HG02610 (cell line): ENCODE results near the gene COMMD6.
"Not testable (repeated sequence)": the region's sequence is repeated elsewhere in the genome, so short reads cannot be mapped to it uniquely, and the experiment has no call there.

ENCODE experiments used
- ATAC-seq: cut with Tn5 transposase; IDR thresholded peaks from one replicate; pipeline ENCODE4 v1.9.1; 2021; ENCODE audit warnings: mild to moderate bottlenecking, moderate library complexity; ENCODE audit not compliant: unreplicated experiment

COMMD6 gene

GRCh38 chr13:75537401-75538365 is at the start of gene COMMD6:
Gene COMMD6, minus strand, starts transcription at chr13:75537841. Its CDS starts 36 bp downstream, at chr13:75537805.
- peak; percentile 92 for ATAC-seq

GRCh38 chr13:75585153-75585552 is 47.5 kb upstream of the COMMD6 start:
- ATAC-seq, result no peak

DNA sequence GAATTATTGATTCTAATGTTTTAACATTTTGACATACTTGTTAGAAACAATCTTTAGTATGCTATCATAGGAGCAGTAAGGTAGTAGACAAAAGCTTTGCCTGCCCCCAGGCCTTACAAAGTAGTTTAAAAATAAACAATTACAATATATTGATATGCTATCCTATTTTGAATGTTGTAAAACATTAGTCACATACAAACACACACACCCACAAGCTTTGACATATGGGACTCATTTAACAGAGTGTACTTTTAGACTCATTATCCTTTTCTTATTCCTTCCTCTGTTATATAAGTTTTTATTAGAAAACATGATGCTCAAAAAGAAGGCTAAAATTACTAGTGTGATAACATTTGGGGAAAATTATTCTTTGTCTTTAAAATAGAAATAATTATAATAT is 45.5 kb upstream of the COMMD6 start:
- no peak for ATAC-seq

- ATAC-seq, result no peak
Observed at GRCh38 chr13:75581874-75582640, 44.4 kb upstream of the COMMD6 start.

- ATAC-seq, result peak; percentile 72
Observed at GRCh38 chr13:75579529-75579928, 41.9 kb upstream of the COMMD6 start.

GRCh38 chr13:75569576-75569975 is 31.9 kb upstream of the COMMD6 start:
- ATAC-seq, result no peak

GRCh38 chr13:75566658-75567057 is 29.0 kb upstream of the COMMD6 start:
- ATAC-seq, result no peak

DNA sequence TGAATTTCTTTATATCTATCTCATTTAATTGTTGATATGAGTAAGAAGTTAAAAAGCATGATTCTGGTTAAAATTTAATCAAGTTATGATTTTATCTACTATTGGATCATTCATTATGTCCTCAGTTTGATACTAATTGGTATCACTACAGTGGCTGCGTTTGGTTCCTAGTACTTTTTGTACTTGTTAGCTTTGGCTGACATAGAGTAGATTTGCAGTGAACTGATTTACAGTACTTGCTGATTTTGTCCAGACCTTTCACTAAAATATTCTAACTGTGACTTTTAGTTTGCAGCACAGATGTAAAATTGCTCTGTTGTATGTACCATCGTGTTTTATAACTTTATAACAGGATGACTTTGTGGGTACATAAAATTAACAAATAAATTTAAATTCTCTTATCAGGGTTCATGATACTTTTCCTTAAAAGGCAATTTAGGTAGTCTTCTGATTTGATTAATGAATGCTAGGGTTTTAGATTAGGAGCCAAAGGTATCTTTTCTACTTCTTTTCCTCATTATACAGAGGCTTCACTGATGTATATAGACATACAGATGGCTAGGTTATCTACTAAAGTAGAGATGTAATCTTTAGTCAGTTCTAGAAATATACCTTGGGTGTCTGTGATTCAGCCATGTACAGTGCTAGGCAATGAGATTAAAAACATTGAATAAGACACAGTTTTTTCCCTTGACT is 20.7 kb upstream of the COMMD6 start:
- no peak for ATAC-seq

DNA sequence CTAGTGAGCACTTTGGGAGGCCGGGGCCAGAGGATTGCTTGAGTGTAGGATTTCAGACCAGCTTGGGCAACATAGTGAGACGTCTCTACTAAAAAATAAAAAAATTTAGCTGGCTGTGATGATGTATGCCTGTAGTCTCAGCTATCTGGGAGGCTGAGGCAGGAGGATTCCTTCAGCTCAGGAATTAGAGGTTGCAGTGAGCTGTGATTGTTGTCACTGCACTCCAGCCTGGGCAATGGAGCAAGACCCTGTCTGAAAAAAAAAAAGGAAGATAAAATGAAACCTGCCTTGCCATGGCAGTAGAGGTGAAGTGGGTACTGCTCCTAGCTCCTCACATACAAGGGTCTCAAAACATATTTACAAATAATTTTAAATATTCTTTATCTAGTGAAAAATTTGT is 19.3 kb upstream of the COMMD6 start:
- ATAC-seq, result no peak

DNA sequence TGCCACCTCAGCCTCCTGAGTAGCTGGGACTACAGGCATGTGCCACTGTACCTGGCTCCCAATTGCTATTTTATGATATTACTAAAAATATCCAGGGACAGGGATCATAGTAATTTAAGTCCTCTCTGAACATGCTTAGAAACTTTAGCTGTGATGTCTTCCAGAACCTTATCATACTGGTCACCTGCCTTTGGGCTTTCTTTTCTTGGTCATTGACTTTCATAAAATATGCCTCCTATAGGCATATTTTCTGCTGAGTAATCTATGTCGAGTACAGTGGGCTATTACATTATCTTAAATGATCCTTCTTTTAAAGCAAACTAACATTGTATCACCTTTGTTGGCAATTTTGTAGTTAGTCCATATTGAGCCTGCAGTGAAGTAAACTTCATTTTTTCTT is 18.2 kb upstream of the COMMD6 start:
- no peak for ATAC-seq

DNA sequence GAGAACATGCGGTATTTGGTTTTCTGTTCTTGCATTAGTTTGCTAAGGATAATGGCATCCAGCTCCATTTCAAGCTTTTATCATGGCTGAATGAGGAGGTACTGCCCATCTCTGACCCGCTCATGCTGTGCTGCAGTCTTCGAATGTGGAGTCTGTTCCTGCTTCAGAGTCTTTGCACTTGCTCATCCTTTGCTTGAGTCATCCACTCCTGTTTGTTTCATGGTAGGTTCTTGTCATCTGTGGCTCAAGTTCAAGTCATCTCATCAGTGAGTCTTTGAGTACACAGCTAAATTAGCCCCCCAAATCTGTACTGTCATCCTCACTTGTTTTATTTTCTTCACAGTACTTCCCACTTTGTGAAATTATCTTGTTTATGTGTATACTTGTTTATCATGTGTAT is 17.3 kb upstream of the COMMD6 start:
- ATAC-seq, result no peak

DNA sequence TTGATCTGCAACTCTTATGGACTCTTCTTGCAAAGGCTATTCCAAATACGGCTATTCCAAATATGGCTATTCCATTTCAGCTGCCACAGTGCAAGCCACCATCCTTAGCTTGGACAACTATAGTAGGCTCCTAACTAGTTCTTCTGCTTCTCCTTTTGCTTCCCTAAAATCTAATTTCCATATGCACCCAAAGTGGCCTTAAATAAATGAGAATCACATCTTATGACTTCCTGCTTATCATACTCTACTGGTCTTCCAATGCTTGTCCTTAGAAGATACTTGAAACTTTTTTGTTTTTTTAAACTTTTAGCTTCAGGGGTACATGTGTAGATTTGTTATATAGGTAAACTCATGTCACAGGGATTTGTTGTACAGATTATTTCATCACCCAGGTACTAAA is 16.8 kb upstream of the COMMD6 start:
- no peak for ATAC-seq

DNA sequence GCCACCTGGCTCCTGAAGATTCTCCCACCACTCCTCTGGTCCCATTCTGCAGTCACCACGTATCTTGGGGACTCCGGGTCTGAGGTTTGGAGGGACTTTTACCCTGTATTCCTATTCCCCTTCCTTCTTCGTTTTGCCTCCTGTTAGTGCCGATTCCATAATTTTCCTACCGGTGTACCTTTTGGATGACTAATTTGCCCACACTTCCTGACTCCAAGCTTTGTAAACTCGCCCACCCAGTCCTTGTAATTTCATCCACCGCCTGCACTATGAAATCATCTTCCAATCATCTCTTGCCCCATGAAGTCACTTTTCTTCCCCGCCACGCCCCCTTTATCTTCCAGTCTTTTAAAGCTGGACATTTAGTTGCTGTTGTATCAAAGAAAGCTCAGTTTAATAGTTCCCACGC is 12.5 kb upstream of the COMMD6 start:
- peak; percentile 8 for ATAC-seq

- peak; percentile 98 for ATAC-seq
Observed at GRCh38 chr13:75549262-75550158, 11.9 kb upstream of the COMMD6 start, which contains the start of gene UCHL3. Gene UCHL3, plus strand, starts transcription at chr13:75549791. Its CDS starts 30 bp downstream, at chr13:75549821.

DNA sequence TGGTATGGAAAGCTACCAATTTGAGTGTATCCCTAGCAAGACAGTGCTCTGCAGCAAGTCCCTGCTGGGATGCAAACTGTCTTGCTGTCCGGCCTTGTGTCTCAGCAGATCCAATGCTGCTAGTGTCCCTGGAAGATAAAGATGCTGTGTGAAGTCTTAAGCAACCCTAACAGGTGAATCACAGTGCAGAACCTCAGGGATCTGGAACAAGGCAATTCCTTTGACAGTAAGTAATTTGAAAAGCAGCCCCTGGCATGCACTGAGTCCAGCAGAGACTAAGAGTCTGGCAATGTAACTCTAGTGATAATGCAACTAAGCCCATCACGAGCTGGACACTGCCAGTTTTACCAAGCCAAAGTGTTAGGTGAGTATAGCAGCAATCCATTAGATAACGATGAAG is 10.3 kb upstream of the COMMD6 start:
- ATAC-seq, result no peak

GRCh38 chr13:75545386-75545785 is 7.7 kb upstream of the COMMD6 start:
- ATAC-seq, result not testable (repeated sequence)

- no peak for ATAC-seq
Observed at GRCh38 chr13:75544681-75545330, 7.2 kb upstream of the COMMD6 start.

DNA sequence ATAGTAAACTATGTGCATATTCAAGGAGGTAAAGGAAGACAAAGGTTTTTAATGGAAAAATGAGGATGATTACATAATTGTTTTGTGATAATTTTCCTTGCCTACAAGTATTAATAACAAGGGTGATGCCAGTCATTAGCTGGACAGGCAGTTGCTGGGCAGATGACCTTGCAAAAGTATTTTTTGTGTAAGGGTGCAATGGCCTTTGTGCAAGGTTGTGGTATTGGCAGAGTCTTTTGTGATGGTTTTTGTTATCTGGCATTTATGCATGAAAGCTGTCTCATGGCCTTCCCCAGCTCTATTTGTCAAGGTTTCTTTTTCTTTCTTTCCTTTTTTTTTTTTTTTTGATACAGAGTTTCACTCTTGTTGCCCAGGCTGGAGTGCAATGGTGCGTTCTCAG is 4.3 kb upstream of the COMMD6 start:
- no peak for ATAC-seq

GRCh38 chr13:75541287-75541686 is 3.6 kb upstream of the COMMD6 start:
- peak; percentile 39 for ATAC-seq

GRCh38 chr13:75533861-75534260 is 3.8 kb downstream of the COMMD6 start:
- ATAC-seq, result no peak
